Measurements from ENCODE around the gene SPTSSA.
"Not testable (repeated sequence)": the region's sequence is repeated elsewhere in the genome, so short reads cannot be mapped to it uniquely, and the experiment has no call there.

The SPTSSA gene

GRCh38 chr14:34433957-34434356 is 28.1 kb downstream of the SPTSSA start:
- TF ChIP-seq, protein P1, sequence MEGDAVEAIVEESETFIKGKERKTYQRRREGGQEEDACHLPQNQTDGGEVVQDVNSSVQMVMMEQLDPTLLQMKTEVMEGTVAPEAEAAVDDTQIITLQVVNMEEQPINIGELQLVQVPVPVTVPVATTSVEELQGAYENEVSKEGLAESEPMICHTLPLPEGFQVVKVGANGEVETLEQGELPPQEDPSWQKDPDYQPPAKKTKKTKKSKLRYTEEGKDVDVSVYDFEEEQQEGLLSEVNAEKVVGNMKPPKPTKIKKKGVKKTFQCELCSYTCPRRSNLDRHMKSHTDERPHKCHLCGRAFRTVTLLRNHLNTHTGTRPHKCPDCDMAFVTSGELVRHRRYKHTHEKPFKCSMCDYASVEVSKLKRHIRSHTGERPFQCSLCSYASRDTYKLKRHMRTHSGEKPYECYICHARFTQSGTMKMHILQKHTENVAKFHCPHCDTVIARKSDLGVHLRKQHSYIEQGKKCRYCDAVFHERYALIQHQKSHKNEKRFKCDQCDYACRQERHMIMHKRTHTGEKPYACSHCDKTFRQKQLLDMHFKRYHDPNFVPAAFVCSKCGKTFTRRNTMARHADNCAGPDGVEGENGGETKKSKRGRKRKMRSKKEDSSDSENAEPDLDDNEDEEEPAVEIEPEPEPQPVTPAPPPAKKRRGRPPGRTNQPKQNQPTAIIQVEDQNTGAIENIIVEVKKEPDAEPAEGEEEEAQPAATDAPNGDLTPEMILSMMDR (IDR thresholded peaks at IDR 0.05; ENCODE audit: low read depth, low read length, missing control alignments) = no peak
- no peak overlapping the region for H3K4me3 ChIP-seq (replicated peaks; ENCODE audit: low read depth, low read length)
- DNase-seq (ENCODE audit: extremely low read depth, low read depth) = no peak

- H3K4me3 ChIP-seq (replicated peaks; ENCODE audit: low read depth, low read length); DNase-seq (ENCODE audit: extremely low read depth, low read depth): not testable (repeated sequence)
Observed at GRCh38 chr14:34428102-34428466, 34.0 kb downstream of the SPTSSA start.

DNA sequence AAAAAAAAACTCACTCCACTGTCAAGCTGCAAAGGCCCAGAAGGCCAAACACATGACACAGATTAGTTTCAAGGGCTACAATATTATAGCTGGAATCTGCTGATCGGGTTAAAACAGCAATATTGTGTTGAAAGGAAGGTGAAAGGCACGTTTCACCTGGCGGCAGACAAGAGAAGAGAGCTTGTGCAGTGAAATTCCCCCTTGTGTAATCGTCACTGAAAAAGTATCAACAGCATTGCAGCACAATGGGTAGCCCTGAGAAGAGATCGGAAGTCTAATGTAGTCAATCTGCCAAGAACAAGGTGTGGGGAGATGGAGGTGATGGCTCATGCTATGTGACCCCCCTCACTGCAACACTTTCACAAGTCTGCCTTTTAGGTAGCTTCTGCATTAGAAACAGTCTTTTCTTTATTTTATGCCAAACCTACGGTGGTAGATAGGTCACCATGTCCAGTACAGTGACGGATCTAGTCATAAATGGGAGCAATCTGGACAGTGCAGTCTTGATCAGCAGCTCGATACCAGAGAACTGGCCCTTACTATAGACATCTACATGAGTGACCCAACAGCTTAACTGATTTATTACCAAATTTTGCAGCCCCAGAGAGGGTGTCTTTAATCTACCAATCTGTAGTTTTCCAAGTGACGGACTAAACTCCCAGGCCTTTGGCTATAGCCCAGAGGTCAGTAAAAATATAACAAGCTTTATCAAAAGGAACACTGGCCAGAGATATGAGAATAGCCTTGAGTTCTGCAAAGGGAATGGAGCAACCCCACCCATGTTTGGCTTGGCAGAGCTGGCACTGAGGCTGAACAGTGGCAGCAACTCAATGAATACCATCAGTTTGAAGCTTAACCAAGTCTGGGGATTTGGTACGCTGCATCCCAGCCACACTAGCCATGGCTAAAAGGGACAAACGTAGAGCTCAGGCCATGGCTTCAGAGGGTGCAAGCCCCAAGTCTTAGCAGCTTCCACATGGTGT is 35.4 kb downstream of the SPTSSA start:
- no peak for DNase-seq (ENCODE audit: extremely low read depth, low read depth)

DNA sequence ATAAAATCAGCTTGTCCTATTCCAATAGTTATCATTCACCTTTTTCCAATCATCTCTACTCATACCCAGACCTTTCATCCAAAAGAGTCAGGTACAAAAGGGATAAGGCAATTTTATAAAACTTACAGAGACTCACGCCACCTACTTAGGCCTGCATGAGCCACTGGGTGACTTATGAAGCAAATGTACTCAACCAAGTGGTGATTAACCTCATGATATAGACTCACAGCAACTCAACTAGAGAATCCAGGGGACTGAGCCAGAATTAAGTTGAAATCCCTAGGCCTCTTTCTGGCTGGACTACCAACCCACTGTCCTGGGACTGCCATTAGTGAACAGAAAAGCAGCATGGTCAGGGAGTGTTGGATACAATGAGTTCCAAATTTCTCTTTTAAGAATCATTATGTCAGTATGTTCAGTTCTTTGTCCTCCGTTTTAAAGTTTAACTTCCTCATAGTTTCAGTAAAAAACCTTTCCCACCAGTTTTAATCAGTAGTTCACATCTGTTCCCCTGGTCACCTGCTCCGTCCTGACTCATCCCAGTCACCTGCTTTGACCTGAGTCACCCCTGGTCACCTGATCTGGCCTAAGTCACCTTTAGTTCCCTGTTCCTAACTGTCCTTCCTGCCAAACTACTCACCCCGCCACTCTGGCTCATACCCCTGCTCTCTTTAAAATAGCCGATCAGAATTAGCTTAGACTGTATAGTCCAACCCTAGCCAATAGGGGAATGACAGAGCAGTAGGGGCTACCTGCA is 36.8 kb downstream of the SPTSSA start:
- no peak overlapping the region for H3K4me3 ChIP-seq (replicated peaks; ENCODE audit: low read depth, low read length)
- DNase-seq (ENCODE audit: extremely low read depth, low read depth) = no peak
- TF ChIP-seq, protein P1 (IDR thresholded peaks at IDR 0.05; ENCODE audit: low read depth, low read length, missing control alignments) = no peak

More for the DNA sequence above, 35.4 kb downstream of the SPTSSA start:
- TF ChIP-seq, protein P1 (IDR thresholded peaks at IDR 0.05; ENCODE audit: low read depth, low read length, missing control alignments) = no peak
- no peak overlapping the region for H3K4me3 ChIP-seq (replicated peaks; ENCODE audit: low read depth, low read length)

DNA sequence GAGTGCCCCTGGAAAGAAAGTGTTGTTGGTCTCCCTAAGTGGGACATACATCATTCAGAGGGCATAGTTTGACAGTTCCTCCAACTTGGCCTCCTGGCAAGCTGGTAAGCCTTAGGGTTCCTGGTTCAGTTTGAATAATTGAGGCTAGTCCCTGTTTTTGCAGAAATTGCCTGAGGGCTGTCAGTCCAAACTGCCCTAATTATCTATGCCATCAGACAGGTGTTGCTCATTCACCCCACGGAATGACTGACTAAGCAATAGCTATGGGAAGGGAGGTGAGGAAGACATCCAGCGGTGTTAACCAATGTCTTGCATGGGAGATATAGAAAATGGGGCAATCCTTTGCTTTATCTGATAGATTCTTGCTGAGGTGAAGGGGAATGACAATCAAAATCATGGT is 37.6 kb downstream of the SPTSSA start:
- no peak overlapping the region for H3K4me3 ChIP-seq (replicated peaks; ENCODE audit: low read depth, low read length)
- TF ChIP-seq, protein P1 (IDR thresholded peaks at IDR 0.05; ENCODE audit: low read depth, low read length, missing control alignments) = no peak
- no peak for DNase-seq (ENCODE audit: extremely low read depth, low read depth)

GRCh38 chr14:34423445-34423844 is 38.6 kb downstream of the SPTSSA start:
- TF ChIP-seq, protein P1 (IDR thresholded peaks at IDR 0.05; ENCODE audit: low read depth, low read length, missing control alignments) = no peak
- DNase-seq (ENCODE audit: extremely low read depth, low read depth) = no peak
- no peak overlapping the region for H3K4me3 ChIP-seq (replicated peaks; ENCODE audit: low read depth, low read length)

- TF ChIP-seq, protein P1 (IDR thresholded peaks at IDR 0.05; ENCODE audit: low read depth, low read length, missing control alignments) = no peak
- no peak for DNase-seq (ENCODE audit: extremely low read depth, low read depth)
- H3K4me3 ChIP-seq (replicated peaks; ENCODE audit: low read depth, low read length) = no peak overlapping the region
Observed at GRCh38 chr14:34420547-34421150, 41.4 kb downstream of the SPTSSA start.

Data from HFF-Myc (cell line).